ENCODE data around the gene SURF2. TPM values are rescaled to one million over a fixed set of nuclear protein-coding genes. Genes with fewer than 3 reads are reported as not detected.

The SURF2 gene
- total and polyA plus RNA-seq, 11 donors = 10.0 to 41.1 (median 14.0) TPM

DNA sequence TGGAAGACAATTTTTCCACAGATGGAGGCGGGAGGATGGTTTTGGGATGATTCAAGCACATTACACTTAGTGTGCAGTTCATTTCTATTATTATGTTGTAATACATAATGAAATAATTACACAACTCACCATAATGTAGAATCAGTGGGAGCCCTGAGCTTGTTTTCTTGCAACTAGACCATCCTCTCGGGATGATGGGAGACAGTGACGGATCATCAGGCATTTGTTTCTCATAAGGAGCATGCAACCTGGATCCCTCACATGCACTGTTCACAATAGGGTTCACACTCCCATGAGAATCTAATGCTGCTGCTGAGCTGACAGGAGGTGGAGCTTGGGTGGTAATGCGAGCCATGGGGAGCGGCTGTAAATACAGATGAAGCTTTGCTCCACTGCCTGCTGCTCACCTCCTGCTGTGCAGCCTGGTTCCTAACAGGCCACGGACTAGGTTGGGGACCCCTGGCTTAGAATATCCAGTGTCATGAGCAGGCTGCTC is 21.4 kb downstream of the SURF2 start:
- DNase-seq = no peak
- peaks cover 0 to 32% (median 22%) of the 10 kb centered on the region in 12 donors for H3K4me1 ChIP-seq
- WGBS, 4 donors = 74 to 85% (median 81%) methylated on average over 5 to 6 of the region's 6 CpGs
- H3K36me3 ChIP-seq = peaks cover 0 to 11% (median 4%) of the 10 kb centered on the region in 9 donors
- intact Hi-C loops (cut with DNase I) = loop anchor here in 4 of 10 donors (2.0 to 5.0 kb wide), 5 partner anchors 21 to 81 kb away; partner anchors contain the start of genes SURF6 (in 2 of the 4), CACFD1 (in 1 of the 4), MED22 (in 1 of the 4) and REXO4 (in 1 of the 4)
- no peak overlapping the region for H3K27ac ChIP-seq
- TF ChIP-seq, protein P1, sequence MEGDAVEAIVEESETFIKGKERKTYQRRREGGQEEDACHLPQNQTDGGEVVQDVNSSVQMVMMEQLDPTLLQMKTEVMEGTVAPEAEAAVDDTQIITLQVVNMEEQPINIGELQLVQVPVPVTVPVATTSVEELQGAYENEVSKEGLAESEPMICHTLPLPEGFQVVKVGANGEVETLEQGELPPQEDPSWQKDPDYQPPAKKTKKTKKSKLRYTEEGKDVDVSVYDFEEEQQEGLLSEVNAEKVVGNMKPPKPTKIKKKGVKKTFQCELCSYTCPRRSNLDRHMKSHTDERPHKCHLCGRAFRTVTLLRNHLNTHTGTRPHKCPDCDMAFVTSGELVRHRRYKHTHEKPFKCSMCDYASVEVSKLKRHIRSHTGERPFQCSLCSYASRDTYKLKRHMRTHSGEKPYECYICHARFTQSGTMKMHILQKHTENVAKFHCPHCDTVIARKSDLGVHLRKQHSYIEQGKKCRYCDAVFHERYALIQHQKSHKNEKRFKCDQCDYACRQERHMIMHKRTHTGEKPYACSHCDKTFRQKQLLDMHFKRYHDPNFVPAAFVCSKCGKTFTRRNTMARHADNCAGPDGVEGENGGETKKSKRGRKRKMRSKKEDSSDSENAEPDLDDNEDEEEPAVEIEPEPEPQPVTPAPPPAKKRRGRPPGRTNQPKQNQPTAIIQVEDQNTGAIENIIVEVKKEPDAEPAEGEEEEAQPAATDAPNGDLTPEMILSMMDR (IDR thresholded peaks at IDR 0.05) = no peak
- no peak for TF ChIP-seq POLR2A (IDR thresholded peaks at IDR 0.05)
- no peaks in the 10 kb centered on the region for H3K27me3 ChIP-seq
- ATAC-seq = no peak
- H3K4me3 ChIP-seq = no peak overlapping the region
- H3K9me3 ChIP-seq = peaks cover 0 to 10% (median 0%) of the 10 kb centered on the region in 12 donors

DNA sequence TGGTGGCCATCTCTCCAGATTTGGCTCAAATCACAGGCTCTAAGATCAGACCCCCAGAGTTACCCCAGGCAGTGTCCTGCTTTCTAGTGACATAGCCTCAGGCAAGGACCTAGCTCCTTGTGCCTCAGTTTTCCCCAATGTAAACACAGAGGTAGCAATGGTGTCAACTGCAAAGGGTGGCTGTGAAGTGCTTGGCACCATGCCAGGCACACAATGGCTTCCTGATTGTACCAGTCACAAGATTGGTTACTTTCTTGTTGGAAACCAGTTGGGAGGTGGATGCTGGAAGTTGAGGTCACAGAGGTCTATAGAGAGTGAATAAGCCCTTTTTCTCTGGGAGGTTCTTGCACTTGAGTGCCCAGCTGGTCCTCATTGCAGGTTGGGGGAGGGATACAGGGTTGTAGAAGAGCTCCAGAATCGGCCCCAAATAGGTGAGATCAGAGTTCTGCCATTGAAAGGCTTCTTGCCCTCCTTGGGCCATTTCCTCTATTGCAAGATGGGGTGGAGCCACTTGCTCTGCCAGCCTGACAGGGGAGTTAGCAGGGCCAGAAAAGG is 22.1 kb downstream of the SURF2 start:
- no peak for TF ChIP-seq POLR2A (IDR thresholded peaks at IDR 0.05)
- TF ChIP-seq, protein P1 (IDR thresholded peaks at IDR 0.05) = no peak
- H3K27ac ChIP-seq = no peak overlapping the region
- intact Hi-C loops (cut with DNase I) = loop anchor here in 3 of 10 donors (5.0 kb wide), 2 partner anchors 39 to 41 kb away; partner anchors contain the start of genes SURF6 (in 2 of the 3) and REXO4 (in 1 of the 3)
- H3K27me3 ChIP-seq = no peaks in the 10 kb centered on the region
- peaks cover 0 to 25% (median 16%) of the 10 kb centered on the region in 12 donors for H3K4me1 ChIP-seq
- 92 to 100% (median 95%) methylated on average over 1 of the region's 1 CpG for WGBS, 4 donors
- peaks cover 0 to 4% (median 0%) of the 10 kb centered on the region in 9 donors for H3K36me3 ChIP-seq
- ATAC-seq (no peak), DNase-seq (no peak)
- H3K4me3 ChIP-seq = no peak overlapping the region
- peaks cover 0 to 10% (median 0%) of the 10 kb centered on the region in 12 donors for H3K9me3 ChIP-seq

DNA sequence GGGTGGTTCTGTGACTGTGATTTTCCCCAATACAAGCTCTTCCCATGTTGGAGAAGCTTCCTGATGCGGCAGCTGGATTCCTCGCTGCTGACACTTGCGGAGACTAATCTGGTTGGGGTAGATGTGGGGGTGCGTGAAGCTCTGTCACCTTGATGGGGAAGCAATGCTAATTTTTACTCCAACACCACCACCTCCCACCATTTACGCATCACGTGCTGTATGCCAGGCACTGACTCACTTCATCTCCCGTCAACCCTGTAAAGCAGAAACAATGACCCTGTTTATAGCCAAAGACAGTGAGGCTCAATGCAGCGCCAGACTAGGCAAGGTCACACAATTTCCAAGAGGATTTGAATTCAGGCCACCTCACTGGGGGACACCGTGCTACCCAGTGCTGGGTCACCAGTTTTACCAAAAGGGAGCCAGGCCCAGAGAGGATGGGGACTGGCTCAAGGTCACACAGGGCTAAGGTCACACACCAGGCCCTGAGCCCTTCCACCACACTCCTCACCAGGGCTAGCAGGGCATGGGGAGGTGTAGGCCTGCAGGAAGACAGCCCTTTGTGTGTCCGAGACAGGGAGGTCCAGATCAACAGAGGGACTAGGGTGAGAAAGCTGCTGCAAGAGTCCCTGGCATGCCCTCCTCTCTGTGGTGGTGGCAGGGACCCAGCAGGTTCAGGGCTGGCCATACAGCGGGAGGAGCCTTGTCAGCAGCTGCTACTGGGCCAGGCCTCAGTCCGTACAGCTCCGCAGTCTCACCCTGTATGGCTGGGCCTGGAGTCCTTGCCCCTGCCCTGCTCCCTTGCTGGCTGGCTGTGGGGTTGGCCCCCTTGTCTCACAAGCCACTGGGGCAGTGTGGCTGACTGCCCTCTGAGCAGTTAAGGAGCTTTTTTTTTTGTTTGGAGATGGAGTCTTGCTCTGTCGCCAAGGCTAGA is 23.1 kb downstream of the SURF2 start:
- Histone ChIP-seq H3K27ac (no peak overlapping the region), H3K27me3 (no peaks in the 10 kb centered on the region), H3K9me3 (peaks cover 0 to 10% (median 0%) of the 10 kb centered on the region in 12 donors), H3K4me1 (peaks cover 0 to 19% (median 9%) of the 10 kb centered on the region in 12 donors), H3K4me3 (no peak overlapping the region), H3K36me3 (no peaks in the 10 kb centered on the region)
- ATAC-seq = no peak
- no peak for TF ChIP-seq POLR2A (IDR thresholded peaks at IDR 0.05)
- TF ChIP-seq, protein P1 (IDR thresholded peaks at IDR 0.05) = no peak
- DNase-seq = no peak
- WGBS, 4 donors = 90 to 93% (median 92%) methylated on average over 13 to 14 of the region's 14 CpGs
- intact Hi-C loops (cut with DNase I) = loop anchor here in 3 of 10 donors (5.0 kb wide), 2 partner anchors 38 to 42 kb away; partner anchors contain the start of genes SURF6 (in 2 of the 3) and REXO4 (in 1 of the 3)

All from heart left ventricle (tissue), 16 donors.